Measurements from ENCODE around the gene LEMD2.
A peak's percentile ranks its signal among the peaks of the same experiment; 100 is the strongest.

The LEMD2 gene

GRCh38 chr6:33755070-33755869 lies 33.7 kb downstream of the LEMD2 start (continued):
- no peak for TF ChIP-seq ZNF704 (tag by site-specific recombination; IDR thresholded peaks at IDR 0.05)
- peak; percentile 68 for TF ChIP-seq KLF1 (tag by site-specific recombination; IDR thresholded peaks at IDR 0.05)
- no peak for TF ChIP-seq ZNF311 (tag by site-specific recombination; IDR thresholded peaks at IDR 0.05; ENCODE audit: borderline replicate concordance)
- TF ChIP-seq PRDM1 (tag by site-specific recombination; IDR thresholded peaks at IDR 0.05) = no peak
- TF ChIP-seq ZNF354C (tag by site-specific recombination; IDR thresholded peaks at IDR 0.05; ENCODE audit: borderline replicate concordance, low read depth) = no peak
- TF ChIP-seq GLIS1 (tag by site-specific recombination; IDR thresholded peaks at IDR 0.05) = peak; percentile 92
- TF ChIP-seq ZBTB44 (tag by site-specific recombination; IDR thresholded peaks at IDR 0.05) = peak; percentile 88; the same call in 1 of the 2 replicates

GRCh38 chr6:33754222-33754621 lies 34.7 kb downstream of the LEMD2 start:
- Histone ChIP-seq H3K9me3 (ENCODE audit: control insufficient read depth, insufficient read depth, low read depth, low read length) (no peaks in the 10 kb centered on the region), H3K4me3 (ENCODE audit: low read depth, low read length) (no peak overlapping the region), H3K36me3 (ENCODE audit: control insufficient read depth in 2 of 2, insufficient read depth in 1 of 2, low read length in 2 of 2) (no peaks in the 10 kb centered on the region), H3K27ac (ENCODE audit: extremely low read depth, low read depth, low read length) (no peak overlapping the region), H3K4me1 (ENCODE audit: control insufficient read depth, insufficient read depth, low read length) (peaks cover 24% of the 10 kb centered on the region)
- TF ChIP-seq ZNF704 (tag by site-specific recombination; IDR thresholded peaks at IDR 0.05) = no peak
- no peak for TF ChIP-seq ZNF138 (tag by site-specific recombination; IDR thresholded peaks at IDR 0.05; ENCODE audit: borderline replicate concordance)
- no peak for TF ChIP-seq ZNF501 (tag by site-specific recombination; IDR thresholded peaks at IDR 0.05)
- no peak for TF ChIP-seq WT1 (tag by site-specific recombination; IDR thresholded peaks at IDR 0.05)
- no peak for TF ChIP-seq ZBTB1 (tag by site-specific recombination; IDR thresholded peaks at IDR 0.05)
- ChIA-PET POLR2A (no interaction called here), CTCF (interaction anchor here (0.5 to 12.1 kb wide), 6 partner anchors 9 to 403 kb away, joined by 3 to 193 read pairs (median 4); partner anchors contain the start of gene IP6K3)

DNA sequence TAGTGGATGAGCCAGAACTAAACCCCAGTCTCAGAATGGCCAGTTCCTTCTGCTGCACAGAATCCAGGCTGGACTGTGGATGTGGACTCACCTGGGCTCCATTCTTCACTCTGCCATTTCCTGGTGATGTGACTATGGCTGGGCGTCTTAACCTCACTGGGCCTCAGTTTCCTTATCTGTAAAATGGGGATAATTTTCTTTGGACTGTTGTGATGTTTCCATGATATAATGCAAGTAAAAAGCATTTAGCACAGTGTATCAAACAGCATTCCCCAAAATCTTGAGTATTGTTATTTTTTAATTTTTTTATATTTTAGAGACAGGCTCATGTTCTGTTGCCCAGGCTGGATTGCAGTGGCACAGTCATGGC lies 36.3 kb downstream of the LEMD2 start:
- Histone ChIP-seq H3K4me3 (ENCODE audit: low read depth, low read length) (no peak overlapping the region), H3K4me1 (ENCODE audit: control insufficient read depth, insufficient read depth, low read length) (peaks cover 20% of the 10 kb centered on the region), H3K36me3 (ENCODE audit: control insufficient read depth in 2 of 2, insufficient read depth in 1 of 2, low read length in 2 of 2) (no peaks in the 10 kb centered on the region), H3K27ac (ENCODE audit: extremely low read depth, low read depth, low read length) (peak overlapping the region; percentile 34; the same call in 1 of the 2 replicates), H3K9me3 (ENCODE audit: control insufficient read depth, insufficient read depth, low read depth, low read length) (no peaks in the 10 kb centered on the region)
- ChIA-PET POLR2A (no interaction called here), CTCF (interaction anchor here (1.4 to 1.9 kb wide), 3 partner anchors 10 to 18 kb away, joined by 4 to 10 read pairs (median 9); no protein-coding TSS in a partner anchor)
- no peak for TF ChIP-seq ZNF2 (tag by site-specific recombination; IDR thresholded peaks at IDR 0.05)
- TF ChIP-seq, protein P1, sequence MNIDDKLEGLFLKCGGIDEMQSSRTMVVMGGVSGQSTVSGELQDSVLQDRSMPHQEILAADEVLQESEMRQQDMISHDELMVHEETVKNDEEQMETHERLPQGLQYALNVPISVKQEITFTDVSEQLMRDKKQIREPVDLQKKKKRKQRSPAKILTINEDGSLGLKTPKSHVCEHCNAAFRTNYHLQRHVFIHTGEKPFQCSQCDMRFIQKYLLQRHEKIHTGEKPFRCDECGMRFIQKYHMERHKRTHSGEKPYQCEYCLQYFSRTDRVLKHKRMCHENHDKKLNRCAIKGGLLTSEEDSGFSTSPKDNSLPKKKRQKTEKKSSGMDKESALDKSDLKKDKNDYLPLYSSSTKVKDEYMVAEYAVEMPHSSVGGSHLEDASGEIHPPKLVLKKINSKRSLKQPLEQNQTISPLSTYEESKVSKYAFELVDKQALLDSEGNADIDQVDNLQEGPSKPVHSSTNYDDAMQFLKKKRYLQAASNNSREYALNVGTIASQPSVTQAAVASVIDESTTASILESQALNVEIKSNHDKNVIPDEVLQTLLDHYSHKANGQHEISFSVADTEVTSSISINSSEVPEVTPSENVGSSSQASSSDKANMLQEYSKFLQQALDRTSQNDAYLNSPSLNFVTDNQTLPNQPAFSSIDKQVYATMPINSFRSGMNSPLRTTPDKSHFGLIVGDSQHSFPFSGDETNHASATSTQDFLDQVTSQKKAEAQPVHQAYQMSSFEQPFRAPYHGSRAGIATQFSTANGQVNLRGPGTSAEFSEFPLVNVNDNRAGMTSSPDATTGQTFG (tag by site-specific recombination; IDR thresholded peaks at IDR 0.05; ENCODE audit: borderline replicate concordance) = no peak
- TF ChIP-seq, protein P2, sequence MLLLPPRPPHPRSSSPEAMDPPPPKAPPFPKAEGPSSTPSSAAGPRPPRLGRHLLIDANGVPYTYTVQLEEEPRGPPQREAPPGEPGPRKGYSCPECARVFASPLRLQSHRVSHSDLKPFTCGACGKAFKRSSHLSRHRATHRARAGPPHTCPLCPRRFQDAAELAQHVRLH (tag by site-specific recombination; IDR thresholded peaks at IDR 0.05) = no peak
- no peak for TF ChIP-seq CTCF (tag by site-specific recombination; IDR thresholded peaks at IDR 0.05)
- no peak for TF ChIP-seq ZNF302 (tag by site-specific recombination; IDR thresholded peaks at IDR 0.05; ENCODE audit: low read depth)
- no peak for TF ChIP-seq ZNF335 (tag by site-specific recombination; conservative IDR thresholded peaks at IDR 0.05)
- no peak for TF ChIP-seq ZNF558 (tag by site-specific recombination; IDR thresholded peaks at IDR 0.05)
- TF ChIP-seq ZNF394 (tag by site-specific recombination; IDR thresholded peaks at IDR 0.05; ENCODE audit: borderline replicate concordance) = no peak
- no peak for TF ChIP-seq ZNF514 (tag by site-specific recombination; IDR thresholded peaks at IDR 0.05)
- TF ChIP-seq BCL11A (tag by site-specific recombination; IDR thresholded peaks at IDR 0.05; ENCODE audit: low read depth) = no peak
- TF ChIP-seq ZNF155 (tag by site-specific recombination; IDR thresholded peaks at IDR 0.05) = no peak
- TF ChIP-seq, protein P3, sequence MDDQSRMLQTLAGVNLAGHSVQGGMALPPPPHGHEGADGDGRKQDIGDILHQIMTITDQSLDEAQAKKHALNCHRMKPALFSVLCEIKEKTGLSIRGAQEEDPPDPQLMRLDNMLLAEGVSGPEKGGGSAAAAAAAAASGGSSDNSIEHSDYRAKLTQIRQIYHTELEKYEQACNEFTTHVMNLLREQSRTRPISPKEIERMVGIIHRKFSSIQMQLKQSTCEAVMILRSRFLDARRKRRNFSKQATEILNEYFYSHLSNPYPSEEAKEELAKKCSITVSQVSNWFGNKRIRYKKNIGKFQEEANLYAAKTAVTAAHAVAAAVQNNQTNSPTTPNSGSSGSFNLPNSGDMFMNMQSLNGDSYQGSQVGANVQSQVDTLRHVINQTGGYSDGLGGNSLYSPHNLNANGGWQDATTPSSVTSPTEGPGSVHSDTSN (CRISPR knock-in tag; IDR thresholded peaks at IDR 0.05) = no peak

Measured in HEK293 (cell line).